Lower leg skin (tissue), 3 donors: ENCODE data around the gene C14orf119.

Experiments used
- CTCF ChIP-seq, 3 donors: fragments of 450-650 bp; IDR thresholded peaks; one replicate each; pipeline ENCODE4 v1.5.1; 2016; ENCODE audit warnings: antibody characterized with exemption in 3 of 3, mild to moderate bottlenecking in 3 of 3, moderate library complexity in 2 of 3
- POLR2A ChIP-seq, 2 donors: fragments of 450-650 bp; IDR thresholded peaks; one replicate each; pipeline ENCODE4 v1.6.1; 2016 to 2017; ENCODE audit warnings: antibody characterized with exemption in 2 of 2, mild to moderate bottlenecking in 1 of 2, moderate library complexity in 1 of 2

GRCh38 chr14:23137192-23137812 lies 42.0 kb downstream of the C14orf119 start:
- TF ChIP-seq CTCF (IDR thresholded peaks at IDR 0.05) (no peak), POLR2A (IDR thresholded peaks at IDR 0.05) (no peak)
